Tibial nerve (tissue), 4 donors: ENCODE results near the gene TEX26. TPM values are rescaled to one million over a fixed set of nuclear protein-coding genes. Genes with fewer than 3 reads are reported as not detected.

Experiments
- DNase-seq, 2 donors: peaks; one replicate each; pipeline ENCODE4 v3.0.0-alpha.2; 2019; ENCODE audit warnings: low spot score in 2 of 2
- H3K27ac ChIP-seq, 4 donors: fragments of 200-600 bp; sonication (generic) in 3 of 4; one replicate each; pipeline ENCODE4 v1.5.1; 2017 to 2019; ENCODE audit warnings: mild to moderate bottlenecking in 1 of 4
- H3K27me3 ChIP-seq, 2 donors: fragments of 200-600 bp; sonication (generic) in 1 of 2; one replicate each; pipeline versions ENCODE4 v1.5.1 to v1.6.0; 2017 to 2019
- H3K36me3 ChIP-seq, 3 donors: fragments of 200-600 bp; sonication (generic); one replicate each; pipeline ENCODE4 v1.5.1; 2018 to 2019
- H3K4me1 ChIP-seq, 4 donors: fragments of 200-600 bp; sonication (generic) in 3 of 4; one replicate each; pipeline ENCODE4 v1.5.1; 2017 to 2019
- H3K4me3 ChIP-seq, 4 donors: fragments of 200-600 bp; sonication (generic) in 3 of 4; one replicate each; pipeline ENCODE4 v1.5.1; 2017 to 2019; ENCODE audit warnings: mild to moderate bottlenecking in 1 of 4, moderate library complexity in 1 of 4
- H3K9me3 ChIP-seq, 4 donors: fragments of 200-600 bp; sonication (generic) in 3 of 4; one replicate each; pipeline ENCODE4 v1.5.1; 2017 to 2019
- CTCF ChIP-seq, 5 experiments: fragments of 200-600 bp in 3 of 5; fragments of 450-650 bp in 2 of 5; sonication (generic) in 3 of 5; IDR thresholded peaks; one replicate each; pipeline ENCODE4 v1.5.1; 2016 to 2019; ENCODE audit warnings: antibody characterized with exemption in 5 of 5, mild to moderate bottlenecking in 3 of 5, moderate library complexity in 2 of 5
- EP300 ChIP-seq, 2 donors: sonication (generic); formaldehyde crosslinking; IDR thresholded peaks; one replicate each; pipeline ENCODE4 v1.6.1; 2017; ENCODE audit warnings: antibody characterized with exemption in 2 of 2, mild to moderate bottlenecking in 1 of 2
- POLR2A ChIP-seq, 2 donors: fragments of 450-650 bp; IDR thresholded peaks; one replicate each; pipeline ENCODE4 v1.6.1; 2017; ENCODE audit warnings: antibody characterized with exemption in 2 of 2, mild to moderate bottlenecking in 2 of 2, moderate library complexity in 2 of 2
- WGBS, 2 donors: methylation state at CpG; one replicate each; pipeline ENCODE4 v1.1.5; 2018; 5-methylcytosine and 5-hydroxymethylcytosine counted together
- total RNA-seq, 4 donors: library from RNA; depleted of rRNA; stranded (reverse); fragments of >200 nt; gene quantifications; one replicate each; pipeline ENCODE4 v1.1.0, GENCODE V29; 2016

The TEX26 gene
- total RNA-seq, 4 donors from 2014 or later = not detected

DNA sequence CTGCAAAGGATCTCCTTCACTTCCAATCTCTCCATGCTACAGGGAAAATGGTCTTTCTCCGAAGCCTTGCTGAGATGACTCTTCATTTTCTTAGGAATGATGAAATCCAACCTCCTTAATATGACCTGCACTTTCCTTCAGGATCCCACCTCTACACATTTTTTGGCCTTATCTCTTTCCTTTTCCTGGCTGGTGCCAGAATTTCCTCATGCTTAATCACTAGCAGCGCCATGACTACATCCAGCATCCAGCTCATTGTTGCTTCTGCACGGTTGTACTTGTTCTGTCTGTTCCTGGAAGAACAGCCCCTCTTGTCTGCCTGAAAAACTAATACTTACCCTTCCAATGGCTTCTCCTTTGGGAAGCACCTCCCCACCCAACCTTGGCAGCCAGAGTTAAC lies 68.4 kb downstream of the TEX26 start:
- Histone ChIP-seq H3K4me3 (no peak overlapping the region), H3K36me3 (no peaks in the 10 kb centered on the region), H3K4me1 (no peaks in the 10 kb centered on the region), H3K27me3 (no peaks in the 10 kb centered on the region), H3K9me3 (no peaks in the 10 kb centered on the region), H3K27ac (no peak overlapping the region)
- no peak for DNase-seq
- WGBS, 2 donors = 73 to 74% methylated on average over 3 of the region's 3 CpGs
- TF ChIP-seq EP300 (IDR thresholded peaks at IDR 0.05) = no peak
- no peak for TF ChIP-seq POLR2A (IDR thresholded peaks at IDR 0.05)
- no peak for TF ChIP-seq CTCF (IDR thresholded peaks at IDR 0.05)

GRCh38 chr13:31001647-31002046 lies 69.2 kb downstream of the TEX26 start:
- no peaks in the 10 kb centered on the region for H3K36me3 ChIP-seq
- no peak overlapping the region for H3K27ac ChIP-seq
- 22 to 43% methylated on average over 2 of the region's 2 CpGs for WGBS, 2 donors
- H3K4me3 ChIP-seq = no peak overlapping the region
- DNase-seq = no peak
- TF ChIP-seq CTCF (IDR thresholded peaks at IDR 0.05) = no peak
- no peak for TF ChIP-seq POLR2A (IDR thresholded peaks at IDR 0.05)
- TF ChIP-seq EP300 (IDR thresholded peaks at IDR 0.05) = no peak
- H3K4me1 ChIP-seq = no peaks in the 10 kb centered on the region
- H3K27me3 ChIP-seq = no peaks in the 10 kb centered on the region
- H3K9me3 ChIP-seq = no peaks in the 10 kb centered on the region

DNA sequence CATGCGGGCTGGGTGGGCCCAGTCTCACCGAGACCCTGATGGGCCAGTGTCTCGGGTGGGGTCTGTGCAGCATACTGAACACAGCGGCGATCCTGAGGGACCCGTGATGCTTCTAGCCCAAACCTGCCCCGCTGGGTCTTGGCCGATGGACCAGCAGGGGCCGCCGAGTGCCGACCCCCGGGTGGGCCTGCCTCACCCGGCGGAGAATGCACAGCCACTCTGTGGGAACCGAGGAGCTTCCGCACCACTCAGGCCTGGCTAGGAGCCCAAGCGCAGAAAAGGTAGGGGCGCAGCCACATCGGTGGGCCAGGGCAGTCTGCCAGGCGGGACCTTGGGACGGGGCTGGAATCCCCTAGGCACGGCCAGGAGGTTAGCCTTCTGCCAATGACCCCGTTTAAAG lies 72.6 kb downstream of the TEX26 start:
- no peak for DNase-seq
- Histone ChIP-seq H3K4me1 (no peaks in the 10 kb centered on the region), H3K4me3 (no peak overlapping the region), H3K9me3 (no peaks in the 10 kb centered on the region), H3K27ac (no peak overlapping the region), H3K36me3 (no peaks in the 10 kb centered on the region), H3K27me3 (no peaks in the 10 kb centered on the region)
- TF ChIP-seq POLR2A (IDR thresholded peaks at IDR 0.05) (no peak), EP300 (IDR thresholded peaks at IDR 0.05) (no peak), CTCF (IDR thresholded peaks at IDR 0.05) (no peak)
- 89 to 97% methylated on average over 19 to 23 of the region's 23 CpGs for WGBS, 2 donors

GRCh38 chr13:31007417-31007816 lies 75.0 kb downstream of the TEX26 start:
- H3K27ac ChIP-seq = no peak overlapping the region
- 78 to 86% methylated on average over 4 of the region's 4 CpGs for WGBS, 2 donors

GRCh38 chr13:31008400-31009115 lies 76.1 kb downstream of the TEX26 start:
- TF ChIP-seq CTCF (IDR thresholded peaks at IDR 0.05) = no peak
- no peak for TF ChIP-seq EP300 (IDR thresholded peaks at IDR 0.05)
- no peak for TF ChIP-seq POLR2A (IDR thresholded peaks at IDR 0.05)
- DNase-seq = no peak
- no peak overlapping the region for H3K4me3 ChIP-seq
- H3K27ac ChIP-seq = no peak overlapping the region
- 86% methylated on average over 7 of the region's 7 CpGs for WGBS, 2 donors
- H3K27me3 ChIP-seq = no peaks in the 10 kb centered on the region
- H3K36me3 ChIP-seq = no peaks in the 10 kb centered on the region
- no peaks in the 10 kb centered on the region for H3K9me3 ChIP-seq
- no peaks in the 10 kb centered on the region for H3K4me1 ChIP-seq

More at GRCh38 chr13:31007417-31007816, 75.0 kb downstream of the TEX26 start:
- H3K27me3 ChIP-seq = no peaks in the 10 kb centered on the region
- no peaks in the 10 kb centered on the region for H3K4me1 ChIP-seq
- no peaks in the 10 kb centered on the region for H3K36me3 ChIP-seq
- DNase-seq = no peak
- no peaks in the 10 kb centered on the region for H3K9me3 ChIP-seq
- H3K4me3 ChIP-seq = no peak overlapping the region
- no peak for TF ChIP-seq CTCF (IDR thresholded peaks at IDR 0.05)
